ENCODE data around the gene AKAP13.

- TF ChIP-seq CTCF (conservative IDR thresholded peaks at IDR 0.05; ENCODE audit: low read depth, low read length) (no peak), EZH2 (IDR thresholded peaks at IDR 0.05; ENCODE audit: borderline replicate concordance, low read depth, low read length, poor library complexity, severe bottlenecking) (no peak)
Observed at GRCh38 chr15:85690561-85691231, 310.3 kb downstream of the AKAP13 start.

Data from A673 (cell line).